CD4-positive, alpha-beta T cell (primary cell): ENCODE data around the gene TAF11L3. TPM values are rescaled to one million over a fixed set of nuclear protein-coding genes. Genes with fewer than 3 reads are reported as not detected.
"Not testable (repeated sequence)": the region's sequence is repeated elsewhere in the genome, so short reads cannot be mapped to it uniquely, and the experiment has no call there.

Source experiments
- ATAC-seq: fragments of 200-7000 bp; cut with Tn5 transposase; one replicate; pipeline ENCODE4 v1.10.0; 2022; ENCODE audit warnings: mild to moderate bottlenecking; ENCODE audit not compliant: poor library complexity
- CTCF ChIA-PET: fragments of 350-600 bp; sonication (Branson Sonifier 250); formaldehyde crosslinking; loops from one replicate; lab custom pipeline; 2021; ENCODE audit warnings: antibody characterized with exemption, inconsistent platforms; lab: Charles Lee
- POLR2A ChIA-PET: fragments of 350-600 bp; sonication (Branson Sonifier 250); formaldehyde crosslinking; loops from one replicate; lab custom pipeline; 2021; ENCODE audit warnings: antibody characterized with exemption, inconsistent platforms; lab: Charles Lee
- DNase-seq, 14 experiments: peaks; one replicate each; pipeline ENCODE4 v3.0.0-alpha.2; 2013 to 2020; ENCODE audit warnings: mixed read lengths in 2 of 14
- H3K27ac ChIP-seq, 2 donors: one replicate each; pipeline versions ENCODE4 v1.5.1 to v1.7.0; 2013; ENCODE audit warnings: low read length in 2 of 2, low read depth in 1 of 2, mild to moderate bottlenecking in 1 of 2
- H3K27me3 ChIP-seq, 2 experiments: 1 replicate in 1 of 2; 2 replicates in 1 of 2; pipeline versions ENCODE4 v1.6.1 to v1.7.0; 2013; ENCODE audit warnings: low read length in 2 of 2, control low read depth in 1 of 2, mild to moderate bottlenecking in 1 of 2, moderate library complexity in 1 of 2; ENCODE audit not compliant: insufficient read depth in 2 of 2, control insufficient read depth in 1 of 2
- H3K36me3 ChIP-seq: one replicate; pipeline ENCODE4 v1.6.1; 2013; ENCODE audit warnings: low read length, control low read depth; ENCODE audit not compliant: insufficient read depth
- H3K4me1 ChIP-seq: one replicate; pipeline ENCODE4 v1.6.1; 2013; ENCODE audit warnings: low read length, control low read depth; ENCODE audit not compliant: insufficient read depth
- H3K4me3 ChIP-seq: one replicate; pipeline ENCODE4 v1.5.1; 2013; ENCODE audit warnings: mild to moderate bottlenecking, low read length, moderate library complexity
- H3K9me3 ChIP-seq, 2 experiments: 1 replicate in 1 of 2; 2 replicates in 1 of 2; pipeline versions ENCODE4 v1.6.1 to v1.7.0; 2013; ENCODE audit warnings: low read length in 2 of 2, mild to moderate bottlenecking in 2 of 2, control low read depth in 1 of 2, moderate library complexity in 1 of 2; ENCODE audit not compliant: control insufficient read depth in 1 of 2, insufficient read depth in 1 of 2
- H3K27ac Mint-ChIP-seq: one replicate; pipeline ENCODE4 v1.8.0; 2020; ENCODE audit warnings: mixed read lengths
- H3K27me3 Mint-ChIP-seq: one replicate; pipeline ENCODE4 v1.8.0; 2021; ENCODE audit warnings: mixed read lengths
- H3K36me3 Mint-ChIP-seq: one replicate; pipeline ENCODE4 v1.8.0; 2021; ENCODE audit warnings: low read depth, mixed read lengths
- H3K4me1 Mint-ChIP-seq: one replicate; pipeline ENCODE4 v1.8.0; 2021; ENCODE audit warnings: low read depth, mixed read lengths
- H3K4me3 Mint-ChIP-seq: one replicate; pipeline ENCODE4 v1.8.0; 2020; ENCODE audit warnings: mild to moderate bottlenecking, mixed read lengths
- H3K9me3 Mint-ChIP-seq: one replicate; pipeline ENCODE4 v1.8.0; 2020; ENCODE audit warnings: mixed read lengths
- CTCF ChIP-seq: fragments of 200-600 bp; IDR thresholded peaks from one replicate; pipeline ENCODE4 v1.8.0; 2022; ENCODE audit warnings: antibody characterized with exemption, mild to moderate bottlenecking
- intact Hi-C, 2 experiments: fragments of 100-400 bp; cut with DNase I in 1 of 2; cut with micrococcal nuclease in 1 of 2; formaldehyde crosslinking; loops; one replicate each; pipeline versions ENCODE4 v1.15.1 to v1.9.0; 2023 to 2025; cut with DNase I, micrococcal nuclease
- total RNA-seq, 174 experiments: library from RNA in 2 of 174; stranded (reverse) in 2 of 174; gene quantifications; one replicate each; pipeline ENCODE4 v1.2.3 and lab custom pipeline; 2021 to 2026

The TAF11L3 gene
- total RNA-seq, 2 experiments from 2014 or later = not detected

GRCh38 chr5:17511775-17512325, 6.3 kb upstream of the TAF11L3 start:
- Histone ChIP-seq H3K9me3 (peaks cover 0 to 6% of the 10 kb centered on the region in 2 experiments), H3K4me1 (no peaks in the 10 kb centered on the region), H3K27ac (no peak overlapping the region), H3K4me3 (no peak overlapping the region), H3K36me3 (no peaks in the 10 kb centered on the region), H3K27me3 (no peaks in the 10 kb centered on the region)
- H3K4me3 Mint-ChIP-seq = no peak overlapping the region
- intact Hi-C loops = no loop called here
- ChIA-PET POLR2A (no interaction called here), CTCF (no interaction called here)
- DNase-seq (no peak), ATAC-seq (no peak)
- H3K4me1 Mint-ChIP-seq = no peaks in the 10 kb centered on the region
- no peaks in the 10 kb centered on the region for H3K36me3 Mint-ChIP-seq
- no peaks in the 10 kb centered on the region for H3K9me3 Mint-ChIP-seq
- no peak for TF ChIP-seq CTCF
- no peaks in the 10 kb centered on the region for H3K27me3 Mint-ChIP-seq
- no peak overlapping the region for H3K27ac Mint-ChIP-seq

DNA sequence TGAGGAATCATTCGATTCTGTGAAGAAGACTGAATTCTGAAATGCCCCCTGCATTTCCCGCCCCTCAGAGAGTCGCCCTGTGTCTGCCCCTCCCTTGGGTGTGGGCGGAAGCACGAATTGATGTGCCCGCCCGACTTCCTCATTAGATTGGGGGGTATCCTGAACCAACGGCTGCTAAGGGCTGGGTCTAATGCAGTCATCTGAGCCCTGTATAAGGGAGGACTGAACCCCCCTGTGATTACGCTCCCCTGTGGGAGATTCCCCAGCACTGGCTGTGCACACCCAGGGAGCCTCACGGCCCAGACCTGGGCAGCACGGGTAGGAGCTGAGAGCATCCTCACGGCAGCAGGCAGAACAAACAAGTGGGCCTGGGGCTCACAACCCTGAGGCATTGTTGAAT, 641 bp upstream of the TAF11L3 start:
- ATAC-seq, H3K27me3 Mint-ChIP-seq, H3K4me1 Mint-ChIP-seq, H3K4me3 ChIP-seq, H3K9me3 ChIP-seq, CTCF ChIA-PET, H3K27ac ChIP-seq, H3K4me1 ChIP-seq, H3K27me3 ChIP-seq, intact Hi-C loops, H3K4me3 Mint-ChIP-seq, H3K36me3 Mint-ChIP-seq, POLR2A ChIA-PET, H3K36me3 ChIP-seq, H3K9me3 Mint-ChIP-seq, H3K27ac Mint-ChIP-seq: not testable (repeated sequence)
- peak in 1 of 14 experiments; percentile 44 for DNase-seq

GRCh38 chr5:17519508-17519907, 1.3 kb downstream of the TAF11L3 start:
- H3K27ac ChIP-seq, H3K9me3 Mint-ChIP-seq, intact Hi-C loops, CTCF ChIA-PET, H3K27ac Mint-ChIP-seq, H3K4me1 ChIP-seq, ATAC-seq, H3K4me1 Mint-ChIP-seq, H3K36me3 Mint-ChIP-seq, H3K9me3 ChIP-seq, H3K4me3 Mint-ChIP-seq, H3K27me3 Mint-ChIP-seq, H3K36me3 ChIP-seq, POLR2A ChIA-PET, H3K27me3 ChIP-seq, H3K4me3 ChIP-seq: not testable (repeated sequence)
- DNase-seq = peak in 1 of 14 experiments; percentile 14

DNA sequence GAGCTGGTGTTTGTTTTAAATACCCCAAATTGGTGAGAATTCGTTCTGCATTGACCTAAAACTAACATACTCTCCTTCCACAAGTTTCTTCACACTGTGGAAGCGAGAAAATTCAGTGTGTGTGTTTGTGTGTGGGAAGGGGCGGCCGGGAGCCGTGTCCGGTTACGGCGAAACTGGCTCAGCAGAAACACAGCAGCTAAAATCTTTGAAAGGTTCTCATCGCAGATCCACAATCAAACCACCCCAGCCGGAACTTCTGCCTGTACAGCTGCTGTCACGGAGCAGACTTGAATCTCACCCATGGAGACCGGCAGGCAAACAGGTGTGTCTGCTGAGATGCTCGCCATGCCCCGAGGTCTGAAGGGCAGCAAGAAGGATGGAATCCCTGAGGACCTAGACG, 3.3 kb downstream of the TAF11L3 start, which contains the start of gene TAF11L4:
TSS of gene TAF11L4 (plus strand) at position 301 of the 400 bp plus-strand sequence.
- H3K9me3 Mint-ChIP-seq = not testable (repeated sequence)

DNA sequence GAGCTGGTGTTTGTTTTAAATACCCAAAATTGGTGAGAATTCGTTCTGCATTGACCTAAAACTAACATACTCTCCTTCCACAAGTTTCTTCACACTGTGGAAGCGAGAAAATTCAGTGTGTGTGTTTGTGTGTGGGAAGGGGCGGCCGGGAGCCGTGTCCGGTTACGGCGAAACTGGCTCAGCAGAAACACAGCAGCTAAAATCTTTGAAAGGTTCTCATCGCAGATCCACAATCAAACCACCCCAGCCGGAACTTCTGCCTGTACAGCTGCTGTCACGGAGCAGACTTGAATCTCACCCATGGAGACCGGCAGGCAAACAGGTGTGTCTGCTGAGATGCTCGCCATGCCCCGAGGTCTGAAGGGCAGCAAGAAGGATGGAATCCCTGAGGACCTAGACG, 6.8 kb downstream of the TAF11L3 start, which contains the start of gene TAF11L5:
TSS of gene TAF11L5 (plus strand) at position 301 of the 400 bp plus-strand sequence.
- H3K4me3 Mint-ChIP-seq, H3K27me3 ChIP-seq, H3K27ac Mint-ChIP-seq, H3K4me3 ChIP-seq, H3K4me1 ChIP-seq, H3K27me3 Mint-ChIP-seq, CTCF ChIA-PET, H3K9me3 ChIP-seq, H3K4me1 Mint-ChIP-seq, ATAC-seq, H3K9me3 Mint-ChIP-seq, POLR2A ChIA-PET, H3K36me3 Mint-ChIP-seq, intact Hi-C loops, H3K27ac ChIP-seq, DNase-seq, H3K36me3 ChIP-seq: not testable (repeated sequence)

More for the DNA sequence above, 3.3 kb downstream of the TAF11L3 start, which contains the start of gene TAF11L4:
- H3K36me3 Mint-ChIP-seq, H3K4me3 Mint-ChIP-seq, POLR2A ChIA-PET, H3K9me3 ChIP-seq, H3K27me3 Mint-ChIP-seq, H3K27ac Mint-ChIP-seq, CTCF ChIA-PET, H3K36me3 ChIP-seq, H3K4me1 ChIP-seq, ATAC-seq, H3K27ac ChIP-seq, H3K27me3 ChIP-seq, H3K4me3 ChIP-seq, DNase-seq, intact Hi-C loops, H3K4me1 Mint-ChIP-seq: not testable (repeated sequence)

DNA sequence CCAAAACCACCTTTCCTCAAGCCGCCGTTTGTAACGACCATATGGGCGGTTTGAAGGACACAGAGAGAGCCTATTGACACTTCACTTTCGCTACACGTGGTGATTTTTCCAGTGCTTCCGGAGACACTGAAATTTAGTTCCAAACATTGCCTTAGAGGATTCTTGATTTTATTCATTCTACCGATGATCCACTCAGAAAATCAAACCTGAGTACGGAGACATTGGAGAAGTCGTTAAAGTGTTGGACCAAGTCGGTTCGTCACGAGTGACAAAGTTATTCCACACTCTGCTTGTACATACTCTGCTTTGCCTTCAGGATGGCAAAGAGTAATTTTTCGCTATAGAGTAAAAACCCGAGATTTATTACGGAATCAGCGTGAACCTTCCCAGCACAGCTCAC, 8.3 kb downstream of the TAF11L3 start:
- DNase-seq = peak in 4 of 14 experiments; percentile 2 to 8 (median 5)
- CTCF ChIA-PET = not testable (repeated sequence)

More for the DNA sequence above, 8.3 kb downstream of the TAF11L3 start:
- H3K36me3 ChIP-seq, H3K4me3 ChIP-seq, H3K27me3 ChIP-seq, intact Hi-C loops, H3K9me3 Mint-ChIP-seq, H3K27me3 Mint-ChIP-seq, H3K4me3 Mint-ChIP-seq, H3K36me3 Mint-ChIP-seq, H3K4me1 Mint-ChIP-seq, POLR2A ChIA-PET, H3K9me3 ChIP-seq, H3K27ac ChIP-seq, H3K27ac Mint-ChIP-seq, ATAC-seq, H3K4me1 ChIP-seq: not testable (repeated sequence)
